Naive thymus-derived CD4-positive, alpha-beta T cell (primary cell): ENCODE data around the gene EXOC5. TPM values are rescaled to one million over a fixed set of nuclear protein-coding genes. Genes with fewer than 3 reads are reported as not detected.

Source experiments
- ATAC-seq: fragments of 150-1000 bp; cut with Tn5 transposase; 2 replicates; pipeline ENCODE4 v1.10.0; 2021; ENCODE audit warnings: mild to moderate bottlenecking, moderate library complexity
- CTCF ChIA-PET: fragments of 350-600 bp; sonication (Branson Sonifier 250); formaldehyde crosslinking; loops from one replicate; lab custom pipeline; 2021; ENCODE audit warnings: antibody characterized with exemption; lab: Charles Lee
- POLR2A ChIA-PET: fragments of 350-600 bp; sonication (Branson Sonifier 250); formaldehyde crosslinking; loops from one replicate; lab custom pipeline; 2021; ENCODE audit warnings: antibody characterized with exemption, inconsistent platforms; lab: Charles Lee
- DNase-seq, 9 donors: peaks; one replicate each; pipeline versions ENCODE4 v3.0.0 to v3.0.0-alpha.2; 2020 to 2022; ENCODE audit warnings: mixed read lengths in 1 of 9
- H3K27ac ChIP-seq: one replicate; pipeline ENCODE4 v1.7.0; 2013; ENCODE audit warnings: mild to moderate bottlenecking, low read depth, low read length, moderate library complexity
- H3K27me3 ChIP-seq, 2 donors: one replicate each; pipeline ENCODE4 v1.7.0; 2013; ENCODE audit warnings: low read length in 2 of 2, mild to moderate bottlenecking in 2 of 2, moderate library complexity in 2 of 2; ENCODE audit not compliant: control insufficient read depth in 2 of 2, insufficient read depth in 2 of 2
- H3K36me3 ChIP-seq, 3 experiments: 1 replicate in 2 of 3; 2 replicates in 1 of 3; pipeline ENCODE4 v1.7.0; 2013; ENCODE audit warnings: low read length in 3 of 3, mild to moderate bottlenecking in 3 of 3, moderate library complexity in 1 of 3; ENCODE audit not compliant: insufficient read depth in 3 of 3, control insufficient read depth in 2 of 3
- H3K4me1 ChIP-seq, 2 donors: one replicate each; pipeline ENCODE4 v1.7.0; 2013; ENCODE audit warnings: low read length in 2 of 2, mild to moderate bottlenecking in 2 of 2, moderate library complexity in 1 of 2; ENCODE audit not compliant: control insufficient read depth in 2 of 2, insufficient read depth in 2 of 2
- H3K4me3 ChIP-seq: 2 replicates; pipeline ENCODE4 v1.7.0; 2013; ENCODE audit warnings: mild to moderate bottlenecking, low read length
- H3K9me3 ChIP-seq, 3 experiments: 1 replicate in 2 of 3; 2 replicates in 1 of 3; pipeline ENCODE4 v1.7.0; 2013; ENCODE audit warnings: low read length in 3 of 3; ENCODE audit not compliant: control insufficient read depth in 2 of 3
- H3K27ac Mint-ChIP-seq, 9 donors: one replicate each; pipeline ENCODE4 v1.8.0; 2020 to 2022; ENCODE audit warnings: mixed read lengths in 9 of 9, mild to moderate bottlenecking in 8 of 9, moderate library complexity in 5 of 9, inconsistent platforms in 2 of 9
- H3K27me3 Mint-ChIP-seq, 5 donors: one replicate each; pipeline ENCODE4 v1.8.0; 2021 to 2022; ENCODE audit warnings: mixed read lengths in 5 of 5, mild to moderate bottlenecking in 1 of 5
- H3K36me3 Mint-ChIP-seq, 5 donors: one replicate each; pipeline ENCODE4 v1.8.0; 2020 to 2022; ENCODE audit warnings: mixed read lengths in 5 of 5, mild to moderate bottlenecking in 3 of 5, inconsistent platforms in 1 of 5
- H3K4me1 Mint-ChIP-seq, 7 donors: one replicate each; pipeline ENCODE4 v1.8.0; 2020 to 2022; ENCODE audit warnings: mixed read lengths in 7 of 7, mild to moderate bottlenecking in 3 of 7, inconsistent platforms in 1 of 7
- H3K4me3 Mint-ChIP-seq, 10 donors: one replicate each; pipeline ENCODE4 v1.8.0; 2020 to 2022; ENCODE audit warnings: mild to moderate bottlenecking in 10 of 10, mixed read lengths in 10 of 10, moderate library complexity in 6 of 10, inconsistent platforms in 2 of 10
- H3K9me3 Mint-ChIP-seq, 11 donors: one replicate each; pipeline ENCODE4 v1.8.0; 2020 to 2022; ENCODE audit warnings: mixed read lengths in 11 of 11, mild to moderate bottlenecking in 4 of 11, inconsistent platforms in 1 of 11, moderate library complexity in 1 of 11
- intact Hi-C, 2 donors: fragments of 100-400 bp; cut with micrococcal nuclease; formaldehyde crosslinking; loops; one replicate each; pipeline ENCODE4 v1.15.1; 2023
- polyA plus RNA-seq, 2 donors: library from polyadenylated mRNA; unstranded; fragments of 300-500 nt; fragmentation: Illumina TruSeq; gene quantifications; one replicate each; pipeline ENCODE4 v1.2.3, GENCODE V29; 2021
- total RNA-seq, 6 experiments: library from RNA in 5 of 6; stranded (reverse) in 5 of 6; gene quantifications; 1 replicate in 5 of 6; 2 replicates in 1 of 6; pipeline ENCODE4 v1.2.3 and lab custom pipeline; 2021 to 2026

Gene EXOC5
- total and polyA plus RNA-seq, 7 experiments from 2014 or later, result 27.3 to 71.6 (median 46.8) TPM

GRCh38 chr14:57168138-57168679 lies 100.5 kb downstream of the EXOC5 start:
- ATAC-seq, result no peak
- H3K4me3 ChIP-seq, result no peak overlapping the region
- Mint-ChIP-seq H3K27me3 (peaks cover 0 to 17% (median 4%) of the 10 kb centered on the region in 5 donors), H3K27ac (no peak overlapping the region), H3K4me3 (no peak overlapping the region), H3K9me3 (peaks cover 0 to 1% (median 0%) of the 10 kb centered on the region in 11 donors), H3K36me3 (no peaks in the 10 kb centered on the region), H3K4me1 (no peaks in the 10 kb centered on the region)
- H3K9me3 ChIP-seq, result no peaks in the 10 kb centered on the region
- ChIA-PET CTCF (interaction anchor here (0.6 kb wide), 1 partner anchor 235 kb away, joined by 3 read pairs; no protein-coding TSS in a partner anchor), POLR2A (no interaction called here)
- H3K27ac ChIP-seq, result no peak overlapping the region
- H3K27me3 ChIP-seq, result no peaks in the 10 kb centered on the region
- no peaks in the 10 kb centered on the region for H3K36me3 ChIP-seq
- H3K4me1 ChIP-seq, result no peaks in the 10 kb centered on the region
- DNase-seq, result no peak
- intact Hi-C loops, result no loop called here

GRCh38 chr14:57161583-57162234 lies 107.0 kb downstream of the EXOC5 start:
- Mint-ChIP-seq H3K4me1 (no peaks in the 10 kb centered on the region), H3K9me3 (peaks cover 0 to 1% (median 0%) of the 10 kb centered on the region in 11 donors), H3K27ac (no peak overlapping the region), H3K27me3 (peaks cover 2 to 20% (median 14%) of the 10 kb centered on the region in 5 donors), H3K4me3 (no peak overlapping the region), H3K36me3 (no peaks in the 10 kb centered on the region)
- ChIA-PET POLR2A (no interaction called here), CTCF (no interaction called here)
- Histone ChIP-seq H3K4me3 (no peak overlapping the region), H3K27ac (no peak overlapping the region), H3K9me3 (no peaks in the 10 kb centered on the region), H3K36me3 (no peaks in the 10 kb centered on the region), H3K4me1 (no peaks in the 10 kb centered on the region), H3K27me3 (no peaks in the 10 kb centered on the region)
- DNase-seq (no peak), ATAC-seq (no peak)
- intact Hi-C loops, result no loop called here

GRCh38 chr14:57160333-57160732 lies 108.4 kb downstream of the EXOC5 start:
- no peaks in the 10 kb centered on the region for H3K9me3 ChIP-seq
- no peaks in the 10 kb centered on the region for H3K36me3 ChIP-seq
- intact Hi-C loops, result no loop called here
- H3K4me3 ChIP-seq, result no peak overlapping the region
- H3K27ac ChIP-seq, result no peak overlapping the region
- Mint-ChIP-seq H3K27me3 (peaks cover 3 to 28% (median 19%) of the 10 kb centered on the region in 5 donors), H3K27ac (no peak overlapping the region), H3K4me1 (no peaks in the 10 kb centered on the region), H3K36me3 (no peaks in the 10 kb centered on the region), H3K4me3 (no peak overlapping the region), H3K9me3 (no peaks in the 10 kb centered on the region)
- POLR2A ChIA-PET, result no interaction called here
- ATAC-seq, result no peak
- no peaks in the 10 kb centered on the region for H3K4me1 ChIP-seq
- H3K27me3 ChIP-seq, result no peaks in the 10 kb centered on the region
- CTCF ChIA-PET, result no interaction called here
- no peak for DNase-seq

GRCh38 chr14:57153286-57153685 lies 115.4 kb downstream of the EXOC5 start:
- intact Hi-C loops, result no loop called here
- peaks cover 3 to 35% (median 23%) of the 10 kb centered on the region in 5 donors for H3K27me3 Mint-ChIP-seq
- H3K4me3 ChIP-seq, result no peak overlapping the region
- ChIA-PET CTCF (no interaction called here), POLR2A (no interaction called here)
- H3K9me3 Mint-ChIP-seq, result no peaks in the 10 kb centered on the region
- no peaks in the 10 kb centered on the region for H3K36me3 ChIP-seq
- H3K4me3 Mint-ChIP-seq, result no peak overlapping the region
- H3K27ac ChIP-seq, result no peak overlapping the region
- no peaks in the 10 kb centered on the region for H3K4me1 ChIP-seq
- no peak overlapping the region for H3K27ac Mint-ChIP-seq
- H3K9me3 ChIP-seq, result no peaks in the 10 kb centered on the region
- no peak for DNase-seq
- H3K36me3 Mint-ChIP-seq, result no peaks in the 10 kb centered on the region
- H3K27me3 ChIP-seq, result no peaks in the 10 kb centered on the region
- no peak for ATAC-seq
- no peaks in the 10 kb centered on the region for H3K4me1 Mint-ChIP-seq

Other genes with a start within 250 kb of the EXOC5 start
- gene AP5M1, start 66 bp upstream of the EXOC5 start, total RNA-seq, result 10 to 100 TPM; 42.3 to 62.8 (median 52.1) TPM
- gene AP5M1, start 66 bp upstream of the EXOC5 start, polyA plus RNA-seq, result 10 to 100 TPM; 35.6 to 43.1 TPM
- 10 to 100 TPM; 14.6 to 19.6 (median 16.2) TPM for gene NAA30, start 121.7 kb upstream of the EXOC5 start, total RNA-seq
- gene NAA30, start 121.7 kb upstream of the EXOC5 start, polyA plus RNA-seq, result 10 to 100 TPM in 1 of 2 donors, 1 to 10 TPM in 1; 7.3 to 11.8 TPM
- not detected for gene CCDC198, start 225.0 kb upstream of the EXOC5 start, total RNA-seq
- not detected for gene CCDC198, start 225.0 kb upstream of the EXOC5 start, polyA plus RNA-seq